Neural cell (in vitro differentiated cells): ENCODE results near the gene SPOP. TPM values are rescaled to one million over a fixed set of nuclear protein-coding genes. Genes with fewer than 3 reads are reported as not detected.
A peak's percentile ranks its signal among the peaks of the same experiment; 100 is the strongest.

ENCODE experiments used
- H2AFZ ChIP-seq: fragments of 200-600, 300-800 bp; sonication (generic), shearing (Covaris generic); 2 replicates; pipeline ENCODE4 v1.6.0; 2014; ENCODE audit warnings: low read depth, mild to moderate bottlenecking, antibody characterized with exemption, low read length, moderate library complexity
- H3F3A ChIP-seq: fragments of 200-600 bp; shearing (Covaris generic); 2 replicates; pipeline ENCODE4 v1.6.1; 2016; ENCODE audit warnings: mild to moderate bottlenecking, moderate library complexity, mixed read lengths, antibody characterized with exemption, low read length; ENCODE audit not compliant: insufficient read depth, poor library complexity, severe bottlenecking
- H3K27ac ChIP-seq: fragments of 200-600, 300-800 bp; sonication (generic), shearing (Covaris generic); 2 replicates; pipeline ENCODE4 v1.5.1; 2014; ENCODE audit warnings: mild to moderate bottlenecking, low read length, moderate library complexity
- H3K27me3 ChIP-seq: fragments of 300-800, 200-600 bp; sonication (generic), shearing (Covaris generic); 2 replicates; pipeline ENCODE4 v1.6.0; 2014; ENCODE audit warnings: mild to moderate bottlenecking, low read depth, low read length, moderate library complexity; ENCODE audit not compliant: insufficient read depth
- H3K36me3 ChIP-seq: fragments of 300-800, 200-600 bp; sonication (generic), shearing (Covaris generic); 2 replicates; pipeline ENCODE4 v1.5.1; 2014; ENCODE audit warnings: mild to moderate bottlenecking, antibody characterized with exemption, low read length, moderate library complexity; ENCODE audit not compliant: insufficient read depth
- H3K4me2 ChIP-seq: fragments of 300-800, 200-600 bp; sonication (generic), shearing (Covaris generic); 2 replicates; pipeline ENCODE4 v1.6.0; 2014; ENCODE audit warnings: mild to moderate bottlenecking, low read length
- H3K4me3 ChIP-seq: fragments of 300-800, 200-600 bp; sonication (generic), shearing (Covaris generic); 2 replicates; pipeline ENCODE4 v1.5.1; 2014; ENCODE audit warnings: mild to moderate bottlenecking, low read length, moderate library complexity
- H3K79me2 ChIP-seq: fragments of 200-600 bp; shearing (Covaris generic); replicated peaks from 2 replicates; pipeline ENCODE4 v1.6.0; 2014; ENCODE audit warnings: mild to moderate bottlenecking, low read length, moderate library complexity; ENCODE audit not compliant: insufficient read depth
- H3K9ac ChIP-seq: fragments of 300-800, 200-600 bp; sonication (generic), shearing (Covaris generic); 2 replicates; pipeline ENCODE4 v1.6.1; 2016; ENCODE audit warnings: mild to moderate bottlenecking, low read length, mixed read lengths
- H3K9me2 ChIP-seq: fragments of 200-600 bp; shearing (Covaris generic); 2 replicates; pipeline ENCODE4 v1.6.1; 2016; ENCODE audit warnings: mild to moderate bottlenecking, low read length, mixed read lengths; ENCODE audit not compliant: insufficient read depth
- H3K9me3 ChIP-seq: fragments of 200-600, 300-800 bp; sonication (generic), shearing (Covaris generic); 2 replicates; pipeline ENCODE4 v1.6.1; 2016; ENCODE audit warnings: mild to moderate bottlenecking, mixed run types, low read length, moderate library complexity, mixed read lengths
- H4K20me1 ChIP-seq: fragments of 200-600 bp; shearing (Covaris generic); 2 replicates; pipeline ENCODE4 v1.6.1; 2016; ENCODE audit warnings: mild to moderate bottlenecking, mixed run types; ENCODE audit not compliant: insufficient read depth
- EP300 ChIP-seq: fragments of 450-650 bp; conservative IDR thresholded peaks from 2 replicates; pipeline ENCODE4 v1.6.1; 2014; ENCODE audit warnings: antibody characterized with exemption, mild to moderate bottlenecking, moderate library complexity; ENCODE audit not compliant: poor library complexity, severe bottlenecking
- EZH2 ChIP-seq: fragments of 200-600, 300-800 bp; shearing (Covaris generic), sonication (generic); IDR thresholded peaks from 2 replicates; pipeline ENCODE4 v1.6.1; 2014; ENCODE audit warnings: antibody characterized with exemption, low read length, borderline replicate concordance, mild to moderate bottlenecking; ENCODE audit not compliant: insufficient read depth, poor library complexity, severe bottlenecking
- MXI1 ChIP-seq: fragments of 450-650 bp; conservative IDR thresholded peaks from 2 replicates; pipeline ENCODE4 v1.6.1; 2014; ENCODE audit warnings: antibody characterized with exemption, mild to moderate bottlenecking; ENCODE audit not compliant: poor library complexity, severe bottlenecking
- POLR2AphosphoS5 ChIP-seq: IDR thresholded peaks from 2 replicates; pipeline ENCODE4 v1.6.1; 2012
- RAD21 ChIP-seq: fragments of 450-650 bp; conservative IDR thresholded peaks from 2 replicates; pipeline ENCODE4 v1.6.1; 2014; ENCODE audit warnings: antibody characterized with exemption, mild to moderate bottlenecking, moderate library complexity
- SMC3 ChIP-seq: fragments of 450-650 bp; conservative IDR thresholded peaks from 2 replicates; pipeline ENCODE4 v1.6.1; 2014; ENCODE audit warnings: antibody characterized with exemption, mild to moderate bottlenecking, moderate library complexity; ENCODE audit not compliant: poor library complexity
- TAF1 ChIP-seq: IDR thresholded peaks from 2 replicates; pipeline ENCODE4 v1.6.1; 2012; ENCODE audit warnings: low read depth
- polyA plus RNA-seq: library from polyadenylated mRNA; depleted of rRNA; stranded (reverse); fragments of >200 nt; gene quantifications from 2 replicates; pipeline ENCODE4 v1.2.3, GENCODE V29; 2014
- TF ChIP-seq, protein P1 (sequence below): IDR thresholded peaks from 2 replicates; pipeline ENCODE4 v1.6.1; 2012; ENCODE audit warnings: borderline replicate concordance
- TF ChIP-seq, protein P2 (sequence below): fragments of 450-650 bp; IDR thresholded peaks from 2 replicates; pipeline ENCODE4 v1.5.1; 2014; ENCODE audit warnings: antibody characterized with exemption, mild to moderate bottlenecking, moderate library complexity; ENCODE audit not compliant: poor library complexity, severe bottlenecking

SPOP gene
- polyA plus RNA-seq, 1 donor from 2014 or later, result 71.9 TPM

DNA sequence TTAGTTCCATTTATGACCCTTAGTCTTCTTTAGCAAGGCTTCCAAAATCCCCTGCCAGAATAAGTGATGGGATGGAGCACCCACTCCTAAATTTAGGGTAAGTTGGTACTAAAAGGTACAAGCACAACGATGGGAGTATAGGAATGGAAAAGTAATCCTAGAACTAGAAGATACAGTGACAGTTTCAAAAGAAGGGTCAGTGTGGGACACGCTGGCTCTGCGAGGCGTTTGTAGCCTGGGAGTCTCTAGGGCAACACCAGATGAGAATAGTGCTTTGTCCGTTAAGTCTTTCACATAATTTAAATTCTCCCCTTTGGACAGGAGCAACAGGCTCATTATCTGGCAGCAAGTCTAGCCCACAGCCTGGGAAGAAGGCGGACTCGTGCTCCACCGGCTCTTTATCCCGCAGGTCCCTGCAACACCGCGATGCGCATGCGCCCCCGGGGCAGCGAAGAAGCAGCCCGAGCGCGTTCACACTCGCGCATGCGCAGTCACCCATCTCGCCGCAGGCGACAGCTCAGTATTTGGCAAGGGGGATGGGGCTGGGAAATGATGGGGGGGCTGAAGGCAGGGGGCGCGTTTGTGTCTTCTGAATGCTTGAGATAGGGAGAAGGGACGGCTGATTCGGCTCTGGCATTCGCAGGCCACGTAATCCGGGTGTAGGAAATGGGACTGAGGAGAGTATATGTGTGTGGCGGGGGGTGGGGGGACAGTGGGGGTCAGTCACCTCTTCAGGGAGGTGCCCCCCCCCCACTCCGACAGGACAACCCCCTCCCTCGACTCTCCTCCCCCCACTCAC is 564 bp downstream of the SPOP start:
- H3K4me3 ChIP-seq, result peak overlapping the region; percentile 87
- peak overlapping the region; percentile 99 for H3K27ac ChIP-seq

GRCh38 chr17:49676276-49676868 is 1.5 kb downstream of the SPOP start:
- Histone ChIP-seq H3K27ac (no peak overlapping the region), H2AFZ (no peak overlapping the region), H3K9ac (peak overlapping the region; percentile 99), H3K4me3 (peak overlapping the region; percentile 87), H3K36me3 (no peaks in the 10 kb centered on the region), H3K9me3 (no peaks in the 10 kb centered on the region), H4K20me1 (no peaks in the 10 kb centered on the region), H3F3A (no peaks in the 10 kb centered on the region), H3K27me3 (no peaks in the 10 kb centered on the region), H3K9me2 (no peaks in the 10 kb centered on the region), H3K4me2 (peak overlapping the region; percentile 99), H3K79me2 (peaks cover 48% of the 10 kb centered on the region)
- TF ChIP-seq, protein P1, sequence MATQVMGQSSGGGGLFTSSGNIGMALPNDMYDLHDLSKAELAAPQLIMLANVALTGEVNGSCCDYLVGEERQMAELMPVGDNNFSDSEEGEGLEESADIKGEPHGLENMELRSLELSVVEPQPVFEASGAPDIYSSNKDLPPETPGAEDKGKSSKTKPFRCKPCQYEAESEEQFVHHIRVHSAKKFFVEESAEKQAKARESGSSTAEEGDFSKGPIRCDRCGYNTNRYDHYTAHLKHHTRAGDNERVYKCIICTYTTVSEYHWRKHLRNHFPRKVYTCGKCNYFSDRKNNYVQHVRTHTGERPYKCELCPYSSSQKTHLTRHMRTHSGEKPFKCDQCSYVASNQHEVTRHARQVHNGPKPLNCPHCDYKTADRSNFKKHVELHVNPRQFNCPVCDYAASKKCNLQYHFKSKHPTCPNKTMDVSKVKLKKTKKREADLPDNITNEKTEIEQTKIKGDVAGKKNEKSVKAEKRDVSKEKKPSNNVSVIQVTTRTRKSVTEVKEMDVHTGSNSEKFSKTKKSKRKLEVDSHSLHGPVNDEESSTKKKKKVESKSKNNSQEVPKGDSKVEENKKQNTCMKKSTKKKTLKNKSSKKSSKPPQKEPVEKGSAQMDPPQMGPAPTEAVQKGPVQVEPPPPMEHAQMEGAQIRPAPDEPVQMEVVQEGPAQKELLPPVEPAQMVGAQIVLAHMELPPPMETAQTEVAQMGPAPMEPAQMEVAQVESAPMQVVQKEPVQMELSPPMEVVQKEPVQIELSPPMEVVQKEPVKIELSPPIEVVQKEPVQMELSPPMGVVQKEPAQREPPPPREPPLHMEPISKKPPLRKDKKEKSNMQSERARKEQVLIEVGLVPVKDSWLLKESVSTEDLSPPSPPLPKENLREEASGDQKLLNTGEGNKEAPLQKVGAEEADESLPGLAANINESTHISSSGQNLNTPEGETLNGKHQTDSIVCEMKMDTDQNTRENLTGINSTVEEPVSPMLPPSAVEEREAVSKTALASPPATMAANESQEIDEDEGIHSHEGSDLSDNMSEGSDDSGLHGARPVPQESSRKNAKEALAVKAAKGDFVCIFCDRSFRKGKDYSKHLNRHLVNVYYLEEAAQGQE, result no peak
- TF ChIP-seq MXI1 (no peak), EP300 (no peak), TAF1 (no peak), EZH2 (no peak), RAD21 (no peak), SMC3 (no peak), POLR2AphosphoS5 (no peak)

More for the DNA sequence above, 564 bp downstream of the SPOP start:
- H3K9ac ChIP-seq, result peak overlapping the region; percentile 99
- no peaks in the 10 kb centered on the region for H3F3A ChIP-seq
- no peaks in the 10 kb centered on the region for H3K9me2 ChIP-seq
- TF ChIP-seq EP300 (no peak), RAD21 (peak; percentile 36), MXI1 (peak; percentile 90), EZH2 (no peak), TAF1 (no peak), SMC3 (peak; percentile 38), POLR2AphosphoS5 (no peak)
- TF ChIP-seq, protein P1, result no peak
- TF ChIP-seq, protein P2, sequence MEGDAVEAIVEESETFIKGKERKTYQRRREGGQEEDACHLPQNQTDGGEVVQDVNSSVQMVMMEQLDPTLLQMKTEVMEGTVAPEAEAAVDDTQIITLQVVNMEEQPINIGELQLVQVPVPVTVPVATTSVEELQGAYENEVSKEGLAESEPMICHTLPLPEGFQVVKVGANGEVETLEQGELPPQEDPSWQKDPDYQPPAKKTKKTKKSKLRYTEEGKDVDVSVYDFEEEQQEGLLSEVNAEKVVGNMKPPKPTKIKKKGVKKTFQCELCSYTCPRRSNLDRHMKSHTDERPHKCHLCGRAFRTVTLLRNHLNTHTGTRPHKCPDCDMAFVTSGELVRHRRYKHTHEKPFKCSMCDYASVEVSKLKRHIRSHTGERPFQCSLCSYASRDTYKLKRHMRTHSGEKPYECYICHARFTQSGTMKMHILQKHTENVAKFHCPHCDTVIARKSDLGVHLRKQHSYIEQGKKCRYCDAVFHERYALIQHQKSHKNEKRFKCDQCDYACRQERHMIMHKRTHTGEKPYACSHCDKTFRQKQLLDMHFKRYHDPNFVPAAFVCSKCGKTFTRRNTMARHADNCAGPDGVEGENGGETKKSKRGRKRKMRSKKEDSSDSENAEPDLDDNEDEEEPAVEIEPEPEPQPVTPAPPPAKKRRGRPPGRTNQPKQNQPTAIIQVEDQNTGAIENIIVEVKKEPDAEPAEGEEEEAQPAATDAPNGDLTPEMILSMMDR, result peak; percentile 25
- peaks cover 46% of the 10 kb centered on the region for H3K79me2 ChIP-seq
- no peaks in the 10 kb centered on the region for H3K27me3 ChIP-seq
- H3K36me3 ChIP-seq, result no peaks in the 10 kb centered on the region
- H3K9me3 ChIP-seq, result no peaks in the 10 kb centered on the region
- H3K4me2 ChIP-seq, result peak overlapping the region; percentile 99
- H4K20me1 ChIP-seq, result no peaks in the 10 kb centered on the region
- H2AFZ ChIP-seq, result peak overlapping the region; percentile 91
